HepG2 (cell line): ENCODE results near the gene GFOD1. TPM values are rescaled to one million over a fixed set of nuclear protein-coding genes. Genes with fewer than 3 reads are reported as not detected.

ENCODE experiments used
- ATAC-seq: fragments of 200-7000 bp; cut with Tn5 transposase; 3 replicates; pipeline ENCODE4 v1.9.1; 2020; ENCODE audit warnings: mild to moderate bottlenecking, moderate library complexity
- BruUV-seq: library from RNA; stranded (reverse); fragments of 400-500 nt; replicated peaks from 2 replicates; lab custom pipeline; 2021; lab: Mats Ljungman, UMichigan
- CTCF ChIA-PET: fragments of 300-600 bp; formaldehyde crosslinking; extraction: SDS; loops from one replicate; lab custom pipeline; 2021; ENCODE audit warnings: low total read pairs, inconsistent platforms, low intra/inter-chr PET ratio; lab: Yijun Ruan, JAX
- POLR2A ChIA-PET: fragments of 350-600 bp; sonication (Branson Sonifier 250); formaldehyde crosslinking; loops from one replicate; lab custom pipeline; 2020; ENCODE audit warnings: antibody characterized with exemption, inconsistent platforms; lab: Yijun Ruan, JAX
- DNase-seq: peaks from one replicate; pipeline ENCODE4 v3.0.0-alpha.2; 2015; ENCODE audit warnings: low spot score
- FAIRE-seq: peaks from 3 replicates; lab custom pipeline; 2011; peaks lifted over from hg19 to GRCh38; lab: Jason Lieb, UNC
- H2AFZ ChIP-seq: one replicate; pipeline ENCODE4 v1.6.1; 2011; ENCODE audit warnings: low read length, inconsistent platforms
- H3K27ac ChIP-seq: fragments of 300-600 bp; 3 replicates; pipeline ENCODE4 v1.8.0; 2011; ENCODE audit warnings: mixed run types, mild to moderate bottlenecking, mixed read lengths, low read length, inconsistent platforms; ENCODE audit not compliant: insufficient read depth; ENCODE audit errors: extremely low read length
- H3K27me3 ChIP-seq, 2 experiments: fragments of 200-600 bp in 1 of 2; 2 replicates in 1 of 2; 3 replicates in 1 of 2; pipeline versions ENCODE4 v1.6.0 to v1.8.0; 2011; ENCODE audit warnings: low read length in 2 of 2, mild to moderate bottlenecking in 2 of 2, moderate library complexity in 2 of 2, inconsistent platforms in 1 of 2; ENCODE audit not compliant: insufficient read depth in 2 of 2, control insufficient read depth in 1 of 2
- H3K36me3 ChIP-seq, 2 experiments: fragments of 200-600 bp in 1 of 2; replicated peaks in 1 of 2; 2 replicates in 1 of 2; 3 replicates in 1 of 2; pipeline versions ENCODE4 v1.5.1 to v1.8.0; 2011; ENCODE audit warnings: low read length in 2 of 2, inconsistent platforms in 1 of 2; ENCODE audit not compliant: insufficient read depth in 2 of 2, control insufficient read depth in 1 of 2
- H3K4me1 ChIP-seq: 2 replicates; pipeline ENCODE4 v1.5.1; 2012; ENCODE audit warnings: low read length, inconsistent platforms; ENCODE audit not compliant: insufficient read depth
- H3K4me2 ChIP-seq: 2 replicates; pipeline ENCODE4 v1.6.0; 2011; ENCODE audit warnings: low read depth, low read length, inconsistent platforms
- H3K4me3 ChIP-seq, 3 experiments: fragments of 200-600 bp in 1 of 3; sonication (generic), shearing (Covaris generic) in 1 of 3; replicated peaks in 1 of 3; 2 replicates each; pipeline ENCODE4 v1.5.1; 2011 to 2016; ENCODE audit warnings: low read length in 3 of 3, inconsistent platforms in 2 of 3, low read depth in 2 of 3, mild to moderate bottlenecking in 2 of 3, control low read depth in 1 of 3, mixed read lengths in 1 of 3; ENCODE audit not compliant: insufficient read depth in 1 of 3
- H3K79me2 ChIP-seq: one replicate; pipeline ENCODE4 v1.6.1; 2011; ENCODE audit warnings: low read length, inconsistent platforms; ENCODE audit not compliant: insufficient read depth
- H3K9ac ChIP-seq: 2 replicates; pipeline ENCODE4 v1.6.0; 2011; ENCODE audit warnings: mild to moderate bottlenecking, low read depth, low read length, inconsistent platforms; ENCODE audit not compliant: insufficient read depth
- H3K9me3 ChIP-seq: 2 replicates; pipeline ENCODE4 v1.5.1; 2012; ENCODE audit warnings: mild to moderate bottlenecking, low read length
- H4K20me1 ChIP-seq: 2 replicates; pipeline ENCODE4 v1.6.0; 2011; ENCODE audit warnings: inconsistent platforms, mild to moderate bottlenecking, low read length, moderate library complexity; ENCODE audit not compliant: insufficient read depth
- CEBPB ChIP-seq: IDR thresholded peaks from 2 replicates; pipeline ENCODE4 v1.6.1; 2011; ENCODE audit warnings: low read depth, low read length, improper control_type of control experiment, borderline replicate concordance
- GATAD1 ChIP-seq: IDR thresholded peaks from 2 replicates; pipeline ENCODE4 v1.6.1; 2016; ENCODE audit warnings: missing genetic modification reagents, missing compliant biosample characterization
- NFATC3 ChIP-seq: sonication (generic); formaldehyde crosslinking; IDR thresholded peaks from 2 replicates; pipeline ENCODE4 v1.5.1; 2020; ENCODE audit warnings: mild to moderate bottlenecking, missing genetic modification reagents
- NR2C2 ChIP-seq: sonication (generic); formaldehyde crosslinking; IDR thresholded peaks from 2 replicates; pipeline ENCODE4 v1.4.0; 2020; ENCODE audit warnings: missing genetic modification reagents, mild to moderate bottlenecking, moderate library complexity, borderline replicate concordance
- ZNF468 ChIP-seq: sonication (generic); formaldehyde crosslinking; IDR thresholded peaks from 2 replicates; pipeline ENCODE4 v1.8.0; 2022; ENCODE audit warnings: mild to moderate bottlenecking, moderate library complexity, missing genetic modification reagents
- ZNF550 ChIP-seq: sonication (generic); formaldehyde crosslinking; IDR thresholded peaks from 2 replicates; pipeline ENCODE4 v1.4.0; 2020; ENCODE audit warnings: mild to moderate bottlenecking, missing genetic modification reagents, borderline replicate concordance
- ZNF670 ChIP-seq: sonication (generic); formaldehyde crosslinking; IDR thresholded peaks from 2 replicates; pipeline ENCODE4 v1.8.0; 2022; ENCODE audit warnings: mild to moderate bottlenecking, missing genetic modification reagents, borderline replicate concordance
- ZNF691 ChIP-seq: sonication (generic); formaldehyde crosslinking; IDR thresholded peaks from 2 replicates; pipeline ENCODE4 v1.4.0; 2020; ENCODE audit warnings: missing genetic modification reagents, low read depth, mild to moderate bottlenecking, borderline replicate concordance
- ZSCAN30 ChIP-seq: sonication (generic); formaldehyde crosslinking; IDR thresholded peaks from 2 replicates; pipeline ENCODE4 v1.5.0; 2020; ENCODE audit warnings: mild to moderate bottlenecking, missing genetic modification reagents
- WGBS: methylation state at CpG from one replicate; pipeline ENCODE4 v1.1.6; 2017; ENCODE audit warnings: low lambda C conversion rate; 5-methylcytosine and 5-hydroxymethylcytosine counted together
- in situ Hi-C: cut with HindIII; loops from 2 replicates; pipeline ENCODE4 v1.10.0; 2017; ENCODE audit warnings: low pct_unique_long_range_greater_than_20kb; ENCODE audit not compliant: extremely low pct_ligation_motif_present
- intact Hi-C: fragments of 100-400 bp; cut with micrococcal nuclease; formaldehyde crosslinking; loops from one replicate; pipeline ENCODE4 v1.10.0; 2022; ENCODE audit not compliant: unreplicated experiment
- polyA plus RNA-seq, 8 experiments: library from polyadenylated mRNA; depleted of rRNA in 3 of 8; stranded (reverse) in 7 of 8; unstranded in 1 of 8; fragments of >200 nt; fragmentation: Illumina TruSeq in 4 of 8; extraction: Trizol in 4 of 8; gene quantifications; 2 replicates each; pipeline versions ENCODE4 v1.2.1 to v1.2.3, GENCODE V29; 2011 to 2016; ENCODE audit warnings: low read depth in 4 of 8, missing spikeins in 1 of 8, mixed read lengths in 1 of 8; ENCODE audit not compliant: insufficient read depth in 1 of 8
- total RNA-seq, 5 experiments: library from RNA; depleted of rRNA; stranded (reverse); fragments of >200 nt; fragmentation: Illumina TruSeq; extraction: Trizol; gene quantifications; 2 replicates each; pipeline ENCODE4 v1.2.3, GENCODE V29; 2016; ENCODE audit warnings: low read depth in 1 of 5
- TF ChIP-seq, protein P1 (sequence below): sonication (generic); formaldehyde crosslinking; IDR thresholded peaks from 2 replicates; pipeline ENCODE4 v1.4.0; 2020; ENCODE audit warnings: missing genetic modification reagents
- TF ChIP-seq, protein P2 (sequence below): sonication (generic); formaldehyde crosslinking; IDR thresholded peaks from 2 replicates; pipeline ENCODE4 v1.4.0; 2020; ENCODE audit warnings: mild to moderate bottlenecking, missing genetic modification reagents

The GFOD1 gene
- total and polyA plus RNA-seq, 2 of the 13 experiments (the other 11 are each of a cell fraction or from before 2014, with no cell fraction given), result 1.9 to 6.4 TPM

DNA sequence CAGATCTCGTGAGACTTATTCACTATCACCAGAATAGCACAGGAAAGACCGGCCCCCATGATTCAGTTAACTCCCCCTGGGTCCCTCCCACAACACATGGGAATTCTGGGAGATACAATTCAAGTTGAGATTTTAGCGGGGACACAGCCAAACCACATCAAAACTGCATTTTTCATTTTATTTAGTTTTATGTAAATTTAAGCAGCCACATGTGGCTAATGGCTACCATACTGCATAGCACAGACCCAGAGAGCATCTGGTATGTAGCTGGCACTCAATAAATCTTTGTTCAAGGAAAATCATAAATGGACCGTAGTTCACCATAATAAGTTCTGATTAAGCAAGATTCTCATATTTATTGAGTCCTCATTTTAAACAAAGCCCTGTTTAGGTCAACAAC, 15.3 kb downstream of the GFOD1 start:
- 70% methylated on average over 4 of the region's 4 CpGs for WGBS
- no peak for DNase-seq
- no peak overlapping the region for H3K4me2 ChIP-seq
- intact Hi-C loops, result no loop called here
- H3K9me3 ChIP-seq, result no peaks in the 10 kb centered on the region
- ChIA-PET POLR2A (no interaction called here), CTCF (no interaction called here)
- no peaks in the 10 kb centered on the region for H3K79me2 ChIP-seq
- H3K27ac ChIP-seq, result no peak overlapping the region
- no peak overlapping the region for H2AFZ ChIP-seq
- in situ Hi-C loops, result no loop called here
- no TSS peak for BruUV-seq
- H3K36me3 ChIP-seq, result no peaks in the 10 kb centered on the region; a peak in 1 of 5 replicates
- no peak for ATAC-seq
- H4K20me1 ChIP-seq, result no peaks in the 10 kb centered on the region
- H3K4me3 ChIP-seq, result no peak overlapping the region
- peaks cover 22% of the 10 kb centered on the region for H3K4me1 ChIP-seq
- TF ChIP-seq ZSCAN30 (CRISPR knock-in tag) (no peak), ZNF691 (CRISPR knock-in tag) (no peak), ZNF550 (CRISPR knock-in tag) (no peak), CEBPB (no peak), NR2C2 (no peak), ZNF670 (CRISPR knock-in tag) (no peak)
- TF ChIP-seq, protein P1, sequence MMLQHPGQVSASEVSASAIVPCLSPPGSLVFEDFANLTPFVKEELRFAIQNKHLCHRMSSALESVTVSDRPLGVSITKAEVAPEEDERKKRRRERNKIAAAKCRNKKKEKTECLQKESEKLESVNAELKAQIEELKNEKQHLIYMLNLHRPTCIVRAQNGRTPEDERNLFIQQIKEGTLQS (CRISPR knock-in tag), result no peak
- no peaks in the 10 kb centered on the region for H3K27me3 ChIP-seq
- FAIRE-seq, result no peak
- H3K9ac ChIP-seq, result no peak overlapping the region

DNA sequence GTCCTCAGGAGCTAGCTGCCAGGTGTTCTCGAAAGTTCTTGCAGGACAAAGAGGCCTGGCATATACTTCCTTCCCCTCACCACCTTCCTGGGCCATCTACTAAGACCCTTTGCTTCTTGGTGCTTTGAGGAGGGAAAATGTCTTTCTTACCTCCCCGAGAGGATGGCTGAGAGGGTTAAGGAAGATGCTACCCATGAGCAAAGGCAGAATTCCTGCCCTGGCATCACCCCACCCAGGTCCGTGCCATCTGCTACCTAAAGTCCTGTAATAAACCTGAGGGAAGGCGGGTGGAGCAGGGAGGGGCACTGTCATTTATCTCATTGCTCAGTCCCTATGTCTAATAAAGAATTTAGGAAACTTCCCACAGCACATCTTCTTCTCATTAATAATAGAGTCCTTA, 16.2 kb downstream of the GFOD1 start:
- Histone ChIP-seq H3K9me3 (no peaks in the 10 kb centered on the region), H3K9ac (no peak overlapping the region), H2AFZ (no peak overlapping the region), H4K20me1 (no peaks in the 10 kb centered on the region), H3K4me1 (peaks cover 22% of the 10 kb centered on the region), H3K4me3 (no peak overlapping the region), H3K27ac (no peak overlapping the region), H3K27me3 (no peaks in the 10 kb centered on the region), H3K79me2 (no peaks in the 10 kb centered on the region), H3K4me2 (no peak overlapping the region), H3K36me3 (no peaks in the 10 kb centered on the region; a peak in 1 of 5 replicates)
- CTCF ChIA-PET, result no interaction called here
- POLR2A ChIA-PET, result no interaction called here
- no peak for ATAC-seq
- intact Hi-C loops, result no loop called here
- no peak for FAIRE-seq
- no TSS peak for BruUV-seq
- 70% methylated on average over 4 of the region's 4 CpGs for WGBS
- in situ Hi-C loops, result no loop called here
- TF ChIP-seq GATAD1 (CRISPR knock-in tag) (no peak), NFATC3 (CRISPR knock-in tag) (no peak), ZNF468 (no peak)
- TF ChIP-seq, protein P2, sequence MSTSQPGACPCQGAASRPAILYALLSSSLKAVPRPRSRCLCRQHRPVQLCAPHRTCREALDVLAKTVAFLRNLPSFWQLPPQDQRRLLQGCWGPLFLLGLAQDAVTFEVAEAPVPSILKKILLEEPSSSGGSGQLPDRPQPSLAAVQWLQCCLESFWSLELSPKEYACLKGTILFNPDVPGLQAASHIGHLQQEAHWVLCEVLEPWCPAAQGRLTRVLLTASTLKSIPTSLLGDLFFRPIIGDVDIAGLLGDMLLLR (CRISPR knock-in tag), result no peak
- no peak for DNase-seq
